Caco-2 (cell line): ENCODE results near the gene TBC1D2B. TPM values are rescaled to one million over a fixed set of nuclear protein-coding genes. Genes with fewer than 3 reads are reported as not detected.

Source experiments
- BruUV-seq: library from RNA; stranded (reverse); fragments of 400-500 nt; replicated peaks from 2 replicates; lab custom pipeline; 2021; lab: Mats Ljungman, UMichigan
- CTCF ChIA-PET: fragments of 300-600 bp; sonication (Branson Sonifier 250); formaldehyde crosslinking; loops from one replicate; lab custom pipeline; 2022; ENCODE audit warnings: antibody characterized with exemption; lab: Charles Lee
- POLR2A ChIA-PET: fragments of 300-600 bp; sonication (Branson Sonifier 250); formaldehyde crosslinking; loops from one replicate; lab custom pipeline; 2022; ENCODE audit warnings: antibody characterized with exemption; lab: Charles Lee
- DNase-seq, 2 experiments: peaks; one replicate each; pipeline versions ENCODE4 v3.0.0 to v3.0.0-alpha.2; 2020 to 2022
- H3K27me3 ChIP-seq: replicated peaks from 2 replicates; pipeline ENCODE4 v1.6.0; 2011; ENCODE audit warnings: low read length; ENCODE audit not compliant: control insufficient read depth, insufficient read depth
- H3K36me3 ChIP-seq: 2 replicates; pipeline ENCODE4 v1.5.1; 2011; ENCODE audit warnings: low read length; ENCODE audit not compliant: control insufficient read depth, insufficient read depth
- H3K4me1 ChIP-seq: fragments of 250-450 bp; sonication (Bioruptor Pico); 2 replicates; pipeline ENCODE4 v1.5.1; 2020; ENCODE audit warnings: mild to moderate bottlenecking
- H3K4me3 ChIP-seq: 2 replicates; pipeline ENCODE4 v1.5.1; 2011; ENCODE audit warnings: low read depth, mild to moderate bottlenecking, control low read depth, low read length
- H3K9me3 ChIP-seq: fragments of 250-450 bp; sonication (Bioruptor Pico); 2 replicates; pipeline ENCODE4 v1.5.1; 2020; ENCODE audit warnings: mild to moderate bottlenecking, moderate library complexity
- H3K27ac Mint-ChIP-seq: one replicate; pipeline ENCODE4 v1.8.0; 2022; ENCODE audit warnings: mixed read lengths; ENCODE audit not compliant: unreplicated experiment
- H3K27me3 Mint-ChIP-seq: one replicate; pipeline ENCODE4 v1.8.0; 2022; ENCODE audit warnings: mixed read lengths; ENCODE audit not compliant: insufficient read depth, unreplicated experiment
- H3K36me3 Mint-ChIP-seq: one replicate; pipeline ENCODE4 v1.8.0; 2022; ENCODE audit warnings: mild to moderate bottlenecking, mixed read lengths; ENCODE audit not compliant: insufficient read depth, unreplicated experiment
- H3K4me1 Mint-ChIP-seq: one replicate; pipeline ENCODE4 v1.8.0; 2022; ENCODE audit warnings: low read depth, mixed read lengths; ENCODE audit not compliant: unreplicated experiment
- H3K4me3 Mint-ChIP-seq: one replicate; pipeline ENCODE4 v1.8.0; 2022; ENCODE audit warnings: mild to moderate bottlenecking, moderate library complexity, mixed read lengths; ENCODE audit not compliant: unreplicated experiment
- H3K9me3 Mint-ChIP-seq: one replicate; pipeline ENCODE4 v1.8.0; 2022; ENCODE audit warnings: mixed read lengths; ENCODE audit not compliant: unreplicated experiment
- CTCF ChIP-seq, 2 experiments: fragments of 200-600 bp in 1 of 2; IDR thresholded peaks; 1 replicate in 1 of 2; 2 replicates in 1 of 2; pipeline versions ENCODE4 v1.5.1 to v1.8.0; 2011 to 2022; ENCODE audit warnings: antibody characterized with exemption in 1 of 2, control low read depth in 1 of 2, inconsistent platforms in 1 of 2, low read depth in 1 of 2, low read length in 1 of 2, mild to moderate bottlenecking in 1 of 2, moderate library complexity in 1 of 2; ENCODE audit not compliant: insufficient read depth in 1 of 2, severe bottlenecking in 1 of 2, unreplicated experiment in 1 of 2
- intact Hi-C: fragments of 100-400 bp; cut with micrococcal nuclease; formaldehyde crosslinking; loops from one replicate; pipeline ENCODE4 v1.10.0; 2022; ENCODE audit not compliant: unreplicated experiment
- total RNA-seq: library from RNA; stranded (reverse); gene quantifications from 2 replicates; pipeline ENCODE4 v1.2.3, GENCODE V29; 2022

Gene TBC1D2B
- total RNA-seq, 1 experiment from 2014 or later, result 18.3 TPM

- no peaks in the 10 kb centered on the region for H3K4me1 Mint-ChIP-seq
- intact Hi-C loops, result no loop called here
- H3K9me3 Mint-ChIP-seq, result no peaks in the 10 kb centered on the region
- ChIA-PET CTCF (interaction anchor here (0.6 kb wide), 1 partner anchor 81 kb away, joined by 3 read pairs; no protein-coding TSS in a partner anchor), POLR2A (no interaction called here)
- H3K9me3 ChIP-seq, result no peaks in the 10 kb centered on the region
- H3K27ac Mint-ChIP-seq, result no peak overlapping the region
- BruUV-seq, result no TSS peak
- no peaks in the 10 kb centered on the region for H3K27me3 ChIP-seq
- H3K36me3 ChIP-seq, result no peaks in the 10 kb centered on the region
- no peak for TF ChIP-seq CTCF (IDR thresholded peaks at IDR 0.05; ENCODE audit: insufficient read depth in 1 of 2, low read depth in 1 of 2, low read length in 1 of 2, severe bottlenecking in 1 of 2, unreplicated experiment in 1 of 2)
- H3K36me3 Mint-ChIP-seq, result peaks cover 6% of the 10 kb centered on the region
- DNase-seq, result no peak
- no peaks in the 10 kb centered on the region for H3K27me3 Mint-ChIP-seq
- H3K4me1 ChIP-seq, result peaks cover 6% of the 10 kb centered on the region
- H3K4me3 Mint-ChIP-seq, result no peak overlapping the region
- no peak overlapping the region for H3K4me3 ChIP-seq
These were observed 44.8 kb downstream of the TBC1D2B start for GRCh38 chr15:78032671-78033070.

GRCh38 chr15:78024883-78025282, 52.6 kb downstream of the TBC1D2B start:
- CTCF ChIA-PET, result no interaction called here
- intact Hi-C loops, result no loop called here
- no peak overlapping the region for H3K27ac Mint-ChIP-seq

GRCh38 chr15:78024519-78024870, 53.0 kb downstream of the TBC1D2B start:
- ChIA-PET POLR2A (no interaction called here), CTCF (no interaction called here)
- Mint-ChIP-seq H3K36me3 (peaks cover 9% of the 10 kb centered on the region), H3K27ac (no peak overlapping the region), H3K4me3 (no peak overlapping the region), H3K27me3 (no peaks in the 10 kb centered on the region), H3K4me1 (no peaks in the 10 kb centered on the region), H3K9me3 (no peaks in the 10 kb centered on the region)
- H3K4me3 ChIP-seq, result no peak overlapping the region
- no peaks in the 10 kb centered on the region for H3K27me3 ChIP-seq
- intact Hi-C loops, result no loop called here
- DNase-seq, result no peak
- no peaks in the 10 kb centered on the region for H3K9me3 ChIP-seq
- no peaks in the 10 kb centered on the region for H3K4me1 ChIP-seq
- no peak for TF ChIP-seq CTCF (IDR thresholded peaks at IDR 0.05; ENCODE audit: insufficient read depth in 1 of 2, low read depth in 1 of 2, low read length in 1 of 2, severe bottlenecking in 1 of 2, unreplicated experiment in 1 of 2)
- BruUV-seq, result no TSS peak
- H3K36me3 ChIP-seq, result no peaks in the 10 kb centered on the region; the same call in 1 of the 2 replicates

More at GRCh38 chr15:78024883-78025282, 52.6 kb downstream of the TBC1D2B start:
- H3K27me3 Mint-ChIP-seq, result no peaks in the 10 kb centered on the region
- no peak overlapping the region for H3K4me3 Mint-ChIP-seq
- H3K9me3 Mint-ChIP-seq, result no peaks in the 10 kb centered on the region
- POLR2A ChIA-PET, result no interaction called here
- TF ChIP-seq CTCF (IDR thresholded peaks at IDR 0.05; ENCODE audit: insufficient read depth in 1 of 2, low read depth in 1 of 2, low read length in 1 of 2, severe bottlenecking in 1 of 2, unreplicated experiment in 1 of 2), result no peak
- no peaks in the 10 kb centered on the region for H3K4me1 Mint-ChIP-seq
- no peaks in the 10 kb centered on the region for H3K27me3 ChIP-seq
- H3K4me3 ChIP-seq, result no peak overlapping the region
- H3K4me1 ChIP-seq, result no peaks in the 10 kb centered on the region
- peaks cover 10% of the 10 kb centered on the region for H3K36me3 Mint-ChIP-seq
- DNase-seq, result no peak
- H3K9me3 ChIP-seq, result no peaks in the 10 kb centered on the region
- H3K36me3 ChIP-seq, result no peaks in the 10 kb centered on the region; the same call in 1 of the 2 replicates
- no TSS peak for BruUV-seq
